ENCODE data around the gene ACER3.

ACER3 gene

GRCh38 chr11:77020734-77021133 is 160.0 kb downstream of the ACER3 start:
- Histone ChIP-seq H3K27me3 (ENCODE audit: insufficient read depth, low read length) (no peaks in the 10 kb centered on the region), H3K36me3 (ENCODE audit: control insufficient read depth in 1 of 2, insufficient read depth in 2 of 2, low read length in 2 of 2) (no peaks in the 10 kb centered on the region), H2AK5ac (ENCODE audit: low read length) (no peak overlapping the region), H3K9me3 (ENCODE audit: insufficient read depth, low read depth, low read length) (no peaks in the 10 kb centered on the region), H3K9ac (ENCODE audit: low read length) (no peak overlapping the region), H3K4ac (ENCODE audit: low read depth, low read length) (no peak overlapping the region), H4K8ac (ENCODE audit: low read depth, low read length) (no peak overlapping the region), H3K4me3 (ENCODE audit: low read depth, low read length) (no peak overlapping the region), H3K23ac (ENCODE audit: low read length) (no peak overlapping the region), H2AFZ (ENCODE audit: insufficient read depth, low read length, poor library complexity) (no peak overlapping the region), H3K4me1 (ENCODE audit: control insufficient read depth in 1 of 2, insufficient read depth in 2 of 2, low read length in 2 of 2) (no peaks in the 10 kb centered on the region), H2BK5ac (ENCODE audit: low read depth, low read length, poor library complexity) (no peak overlapping the region), H3K79me1 (ENCODE audit: low read length) (no peaks in the 10 kb centered on the region), H3K79me2 (ENCODE audit: control insufficient read depth, insufficient read depth, low read length, poor library complexity) (no peaks in the 10 kb centered on the region), H3K27ac (ENCODE audit: low read depth, low read length) (no peak overlapping the region), H2BK12ac (ENCODE audit: low read length) (no peak overlapping the region), H3K14ac (ENCODE audit: low read length) (no peak overlapping the region), H3K4me2 (ENCODE audit: low read length) (no peak overlapping the region), H2BK120ac (ENCODE audit: insufficient read depth, low read length, poor library complexity) (no peak overlapping the region), H3K18ac (ENCODE audit: low read length) (no peak overlapping the region), H4K12ac (ENCODE audit: low read depth, low read length) (no peak overlapping the region), H4K91ac (ENCODE audit: low read depth, low read length) (no peak overlapping the region)
- WGBS (ENCODE audit: extremely low coverage, insufficient coverage, insufficient read length): no CpG with 5 or more reads among the region's 2 CpGs
- no peak for DNase-seq

DNA sequence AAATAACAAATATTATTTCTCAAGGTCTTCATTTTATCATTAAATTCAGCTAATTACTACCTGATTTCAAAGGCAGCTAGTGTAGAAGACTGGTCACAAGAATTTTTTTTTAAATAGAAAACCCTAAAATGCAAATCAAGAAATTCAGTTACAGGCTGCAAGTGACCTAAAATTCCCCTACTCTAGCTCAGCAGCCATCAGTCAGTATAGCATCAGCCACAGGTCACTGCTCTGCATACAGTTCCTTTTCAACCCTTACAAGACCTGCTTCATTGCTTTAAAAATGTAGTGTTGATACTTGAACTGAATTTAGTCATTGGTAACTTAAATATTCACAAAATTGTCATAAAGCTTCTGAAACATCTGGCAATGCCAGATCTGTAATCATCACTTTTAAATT is 164.0 kb downstream of the ACER3 start:
- Histone ChIP-seq H3K4me3 (ENCODE audit: low read depth, low read length) (no peak overlapping the region), H2BK5ac (ENCODE audit: low read depth, low read length, poor library complexity) (no peak overlapping the region), H3K4me2 (ENCODE audit: low read length) (no peak overlapping the region), H3K18ac (ENCODE audit: low read length) (no peak overlapping the region), H3K27me3 (ENCODE audit: insufficient read depth, low read length) (no peaks in the 10 kb centered on the region), H3K23ac (ENCODE audit: low read length) (no peak overlapping the region), H4K8ac (ENCODE audit: low read depth, low read length) (no peak overlapping the region), H3K14ac (ENCODE audit: low read length) (no peak overlapping the region), H2BK120ac (ENCODE audit: insufficient read depth, low read length, poor library complexity) (no peak overlapping the region), H4K12ac (ENCODE audit: low read depth, low read length) (no peak overlapping the region), H3K79me2 (ENCODE audit: control insufficient read depth, insufficient read depth, low read length, poor library complexity) (no peaks in the 10 kb centered on the region), H3K9ac (ENCODE audit: low read length) (no peak overlapping the region), H2BK12ac (ENCODE audit: low read length) (no peak overlapping the region), H4K91ac (ENCODE audit: low read depth, low read length) (no peak overlapping the region), H3K4me1 (ENCODE audit: control insufficient read depth in 1 of 2, insufficient read depth in 2 of 2, low read length in 2 of 2) (no peaks in the 10 kb centered on the region), H2AK5ac (ENCODE audit: low read length) (no peak overlapping the region), H3K27ac (ENCODE audit: low read depth, low read length) (no peak overlapping the region), H3K79me1 (ENCODE audit: low read length) (no peaks in the 10 kb centered on the region), H3K9me3 (ENCODE audit: insufficient read depth, low read depth, low read length) (no peaks in the 10 kb centered on the region), H3K4ac (ENCODE audit: low read depth, low read length) (no peak overlapping the region), H3K36me3 (ENCODE audit: control insufficient read depth in 1 of 2, insufficient read depth in 2 of 2, low read length in 2 of 2) (no peaks in the 10 kb centered on the region), H2AFZ (ENCODE audit: insufficient read depth, low read length, poor library complexity) (no peak overlapping the region)
- DNase-seq: no peak

GRCh38 chr11:77026221-77026620 is 165.5 kb downstream of the ACER3 start:
- H3K79me1 ChIP-seq (ENCODE audit: low read length): no peaks in the 10 kb centered on the region
- no CpG with 5 or more reads among the region's 3 CpGs for WGBS (ENCODE audit: extremely low coverage, insufficient coverage, insufficient read length)
- no peak overlapping the region for H3K18ac ChIP-seq (ENCODE audit: low read length)
- no peak overlapping the region for H2BK12ac ChIP-seq (ENCODE audit: low read length)
- no peak overlapping the region for H2BK120ac ChIP-seq (ENCODE audit: insufficient read depth, low read length, poor library complexity)
- H4K12ac ChIP-seq (ENCODE audit: low read depth, low read length): no peak overlapping the region
- no peak overlapping the region for H3K4me3 ChIP-seq (ENCODE audit: low read depth, low read length)
- H3K36me3 ChIP-seq (ENCODE audit: control insufficient read depth in 1 of 2, insufficient read depth in 2 of 2, low read length in 2 of 2): no peaks in the 10 kb centered on the region
- no peak overlapping the region for H3K4me2 ChIP-seq (ENCODE audit: low read length)
- H3K9ac ChIP-seq (ENCODE audit: low read length): no peak overlapping the region
- H2BK5ac ChIP-seq (ENCODE audit: low read depth, low read length, poor library complexity): no peak overlapping the region
- H2AK5ac ChIP-seq (ENCODE audit: low read length): no peak overlapping the region
- H4K91ac ChIP-seq (ENCODE audit: low read depth, low read length): no peak overlapping the region
- DNase-seq: no peak
- H4K8ac ChIP-seq (ENCODE audit: low read depth, low read length): no peak overlapping the region
- H2AFZ ChIP-seq (ENCODE audit: insufficient read depth, low read length, poor library complexity): no peak overlapping the region
- no peak overlapping the region for H3K4ac ChIP-seq (ENCODE audit: low read depth, low read length)
- H3K79me2 ChIP-seq (ENCODE audit: control insufficient read depth, insufficient read depth, low read length, poor library complexity): no peaks in the 10 kb centered on the region
- H3K23ac ChIP-seq (ENCODE audit: low read length): no peak overlapping the region
- H3K9me3 ChIP-seq (ENCODE audit: insufficient read depth, low read depth, low read length): no peaks in the 10 kb centered on the region
- H3K14ac ChIP-seq (ENCODE audit: low read length): no peak overlapping the region
- H3K27ac ChIP-seq (ENCODE audit: low read depth, low read length): no peak overlapping the region
- H3K4me1 ChIP-seq (ENCODE audit: control insufficient read depth in 1 of 2, insufficient read depth in 2 of 2, low read length in 2 of 2): no peaks in the 10 kb centered on the region
- no peaks in the 10 kb centered on the region for H3K27me3 ChIP-seq (ENCODE audit: insufficient read depth, low read length)

DNA sequence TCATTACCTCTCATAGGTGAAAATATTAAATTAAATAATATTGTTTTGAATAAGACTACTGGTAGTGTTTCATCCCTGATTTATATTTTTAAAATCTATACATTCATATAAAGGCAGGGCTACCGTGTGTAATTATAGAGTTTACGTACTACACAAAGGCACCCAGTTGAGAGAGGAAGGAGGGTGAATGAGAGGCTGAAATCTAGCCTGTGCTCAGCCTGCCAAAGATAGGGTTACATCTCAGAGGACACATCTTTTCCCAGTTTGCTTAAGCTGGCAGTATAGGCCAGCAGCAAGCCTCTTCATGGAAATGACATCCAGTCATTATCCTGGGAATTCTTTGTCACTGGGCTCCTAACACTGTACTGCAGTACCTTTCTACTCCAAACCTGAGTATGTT is 166.0 kb downstream of the ACER3 start:
- H2BK12ac ChIP-seq (ENCODE audit: low read length): no peak overlapping the region
- H4K8ac ChIP-seq (ENCODE audit: low read depth, low read length): no peak overlapping the region
- no peaks in the 10 kb centered on the region for H3K4me1 ChIP-seq (ENCODE audit: control insufficient read depth in 1 of 2, insufficient read depth in 2 of 2, low read length in 2 of 2)
- no peak overlapping the region for H3K4me3 ChIP-seq (ENCODE audit: low read depth, low read length)
- H2BK120ac ChIP-seq (ENCODE audit: insufficient read depth, low read length, poor library complexity): no peak overlapping the region
- no peak overlapping the region for H2AFZ ChIP-seq (ENCODE audit: insufficient read depth, low read length, poor library complexity)
- no peak overlapping the region for H3K4me2 ChIP-seq (ENCODE audit: low read length)
- H3K23ac ChIP-seq (ENCODE audit: low read length): no peak overlapping the region
- no peak overlapping the region for H3K4ac ChIP-seq (ENCODE audit: low read depth, low read length)
- no peaks in the 10 kb centered on the region for H3K27me3 ChIP-seq (ENCODE audit: insufficient read depth, low read length)
- H3K9me3 ChIP-seq (ENCODE audit: insufficient read depth, low read depth, low read length): no peaks in the 10 kb centered on the region
- H3K9ac ChIP-seq (ENCODE audit: low read length): peak overlapping the region; percentile 29
- no peaks in the 10 kb centered on the region for H3K79me1 ChIP-seq (ENCODE audit: low read length)
- no peaks in the 10 kb centered on the region for H3K79me2 ChIP-seq (ENCODE audit: control insufficient read depth, insufficient read depth, low read length, poor library complexity)
- no CpG with 5 or more reads among the region's 2 CpGs for WGBS (ENCODE audit: extremely low coverage, insufficient coverage, insufficient read length)
- no peak overlapping the region for H3K27ac ChIP-seq (ENCODE audit: low read depth, low read length)
- H4K12ac ChIP-seq (ENCODE audit: low read depth, low read length): no peak overlapping the region
- no peak overlapping the region for H3K18ac ChIP-seq (ENCODE audit: low read length)
- H2BK5ac ChIP-seq (ENCODE audit: low read depth, low read length, poor library complexity): no peak overlapping the region
- no peak overlapping the region for H3K14ac ChIP-seq (ENCODE audit: low read length)
- H3K36me3 ChIP-seq (ENCODE audit: control insufficient read depth in 1 of 2, insufficient read depth in 2 of 2, low read length in 2 of 2): no peaks in the 10 kb centered on the region
- DNase-seq: no peak
- no peak overlapping the region for H4K91ac ChIP-seq (ENCODE audit: low read depth, low read length)
- H2AK5ac ChIP-seq (ENCODE audit: low read length): no peak overlapping the region

DNA sequence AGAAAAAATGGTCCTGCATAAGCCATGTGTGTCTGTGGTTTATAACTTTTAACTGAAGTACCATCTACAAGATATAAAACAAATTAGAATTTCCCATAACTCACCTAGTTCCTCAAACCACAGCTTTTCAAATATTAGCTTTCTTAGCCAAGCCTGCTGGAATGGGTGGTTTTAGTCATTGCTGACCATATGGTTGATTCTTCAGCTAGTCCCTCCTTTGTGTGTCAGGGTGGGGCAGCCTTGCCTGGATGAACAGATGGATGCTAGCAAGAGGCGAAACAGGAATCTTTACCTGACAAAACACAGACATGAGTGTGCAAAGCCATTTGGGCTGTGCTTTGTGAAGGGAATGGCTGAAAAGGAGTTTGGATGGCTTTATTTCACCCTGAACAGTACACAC is 166.6 kb downstream of the ACER3 start:
- no peak overlapping the region for H3K18ac ChIP-seq (ENCODE audit: low read length)
- no peak overlapping the region for H4K91ac ChIP-seq (ENCODE audit: low read depth, low read length)
- H3K4me2 ChIP-seq (ENCODE audit: low read length): no peak overlapping the region
- no peaks in the 10 kb centered on the region for H3K79me2 ChIP-seq (ENCODE audit: control insufficient read depth, insufficient read depth, low read length, poor library complexity)
- no peak overlapping the region for H4K12ac ChIP-seq (ENCODE audit: low read depth, low read length)
- no peak overlapping the region for H4K8ac ChIP-seq (ENCODE audit: low read depth, low read length)
- H3K79me1 ChIP-seq (ENCODE audit: low read length): no peaks in the 10 kb centered on the region
- H3K4me3 ChIP-seq (ENCODE audit: low read depth, low read length): no peak overlapping the region
- no peak overlapping the region for H2AK5ac ChIP-seq (ENCODE audit: low read length)
- H2BK12ac ChIP-seq (ENCODE audit: low read length): no peak overlapping the region
- no peak for DNase-seq
- H3K23ac ChIP-seq (ENCODE audit: low read length): no peak overlapping the region
- H2AFZ ChIP-seq (ENCODE audit: insufficient read depth, low read length, poor library complexity): no peak overlapping the region
- no peak overlapping the region for H3K9ac ChIP-seq (ENCODE audit: low read length)
- no peak overlapping the region for H3K4ac ChIP-seq (ENCODE audit: low read depth, low read length)
- no peaks in the 10 kb centered on the region for H3K27me3 ChIP-seq (ENCODE audit: insufficient read depth, low read length)
- no peak overlapping the region for H2BK5ac ChIP-seq (ENCODE audit: low read depth, low read length, poor library complexity)
- no CpG with 5 or more reads among the region's 1 CpG for WGBS (ENCODE audit: extremely low coverage, insufficient coverage, insufficient read length)
- no peaks in the 10 kb centered on the region for H3K4me1 ChIP-seq (ENCODE audit: control insufficient read depth in 1 of 2, insufficient read depth in 2 of 2, low read length in 2 of 2)
- no peak overlapping the region for H3K27ac ChIP-seq (ENCODE audit: low read depth, low read length)
- no peak overlapping the region for H3K14ac ChIP-seq (ENCODE audit: low read length)
- no peaks in the 10 kb centered on the region for H3K9me3 ChIP-seq (ENCODE audit: insufficient read depth, low read depth, low read length)
- H2BK120ac ChIP-seq (ENCODE audit: insufficient read depth, low read length, poor library complexity): no peak overlapping the region
- H3K36me3 ChIP-seq (ENCODE audit: control insufficient read depth in 1 of 2, insufficient read depth in 2 of 2, low read length in 2 of 2): no peaks in the 10 kb centered on the region

All from trophoblast cell (in vitro differentiated cells and primary cell).